GM18526 (cell line): ENCODE data around the gene SMIM9.
A peak's percentile ranks its signal among the peaks of the same experiment; 100 is the strongest.

Experiments
- POLR2A ChIP-seq: IDR thresholded peaks from 3 replicates; pipeline ENCODE4 v1.6.1; 2011; ENCODE audit not compliant: insufficient read length; ENCODE audit errors: extremely low read depth

SMIM9 gene

DNA sequence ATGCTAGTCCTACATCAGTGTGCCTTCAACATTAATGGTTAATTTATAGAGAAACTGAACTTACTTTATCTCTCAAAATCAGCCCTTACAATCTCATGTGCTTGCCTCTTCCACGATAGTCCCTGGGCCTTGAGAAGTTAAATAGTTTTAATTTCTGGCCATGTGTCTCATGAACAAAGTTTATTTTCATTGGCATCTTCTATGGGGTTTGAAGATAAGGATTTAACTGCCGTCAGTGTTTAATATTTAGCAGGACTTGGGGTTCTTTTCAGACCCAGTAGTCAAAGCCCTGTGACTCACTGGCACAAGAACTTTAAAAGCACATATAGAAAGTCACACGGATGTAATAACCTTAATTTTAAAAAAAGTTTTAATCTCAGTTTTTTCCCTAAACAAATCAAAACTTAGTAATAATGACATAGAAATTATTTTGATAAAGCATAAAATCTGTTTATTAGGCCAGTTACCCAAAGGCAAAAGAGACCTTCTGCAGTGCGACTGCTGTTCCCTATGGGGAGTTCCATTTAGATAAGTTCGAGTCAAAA lies 19.1 kb downstream of the SMIM9 start:
- no peak for TF ChIP-seq POLR2A

DNA sequence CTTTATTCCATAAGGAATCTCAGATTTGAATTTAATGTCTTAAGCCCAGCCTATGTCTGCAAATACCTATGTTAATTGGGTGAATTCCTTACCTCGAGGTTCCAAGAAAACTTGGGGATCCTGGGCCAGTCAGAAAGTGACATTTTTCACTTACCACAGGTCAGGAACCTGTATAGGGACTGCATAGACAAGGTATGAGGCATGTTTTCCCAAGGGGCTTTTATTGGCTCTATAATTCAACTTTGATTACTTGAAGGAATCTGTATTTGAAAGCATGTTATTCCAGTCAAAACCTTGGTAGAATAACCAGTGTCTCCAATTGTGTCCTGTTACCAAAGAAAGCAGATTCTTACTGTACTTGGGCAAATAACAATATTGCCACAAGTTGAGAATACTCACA lies 20.7 kb downstream of the SMIM9 start:
- no peak for TF ChIP-seq POLR2A

DNA sequence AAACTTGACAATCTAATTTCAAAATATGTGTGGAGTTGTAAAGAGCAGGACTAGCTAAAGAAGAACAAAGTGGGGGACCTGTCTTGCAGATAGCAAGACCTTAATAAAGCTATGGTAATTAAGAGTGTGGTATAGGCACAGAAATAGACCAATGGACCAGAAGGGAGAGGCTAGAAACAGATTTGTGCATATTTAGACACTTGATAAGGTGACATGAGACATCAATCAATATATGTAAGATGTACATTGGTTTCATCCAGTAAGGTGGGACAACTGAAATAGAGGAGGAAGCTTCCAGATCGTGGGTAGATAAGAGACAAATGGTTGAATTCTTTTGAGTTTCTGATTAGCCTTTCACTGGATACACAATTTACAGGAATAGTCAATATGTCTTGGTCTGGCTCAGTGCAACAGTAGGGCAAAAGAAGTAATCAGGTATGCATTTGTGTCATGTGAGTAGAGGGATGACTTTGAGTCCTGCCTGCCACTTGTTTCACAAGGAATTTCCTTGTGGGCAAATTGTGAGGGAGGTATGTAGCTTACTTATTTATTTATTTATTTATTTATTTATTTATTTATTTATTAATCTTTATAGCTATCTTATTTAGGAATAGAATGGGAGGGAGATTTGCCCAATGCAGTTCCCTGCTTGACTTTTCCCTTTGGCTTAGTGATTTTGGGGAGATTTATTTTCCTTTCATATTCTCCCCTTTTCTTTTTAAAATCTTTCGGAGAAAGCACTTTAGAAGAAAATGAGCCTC lies 21.9 kb downstream of the SMIM9 start:
- no peak for TF ChIP-seq POLR2A

DNA sequence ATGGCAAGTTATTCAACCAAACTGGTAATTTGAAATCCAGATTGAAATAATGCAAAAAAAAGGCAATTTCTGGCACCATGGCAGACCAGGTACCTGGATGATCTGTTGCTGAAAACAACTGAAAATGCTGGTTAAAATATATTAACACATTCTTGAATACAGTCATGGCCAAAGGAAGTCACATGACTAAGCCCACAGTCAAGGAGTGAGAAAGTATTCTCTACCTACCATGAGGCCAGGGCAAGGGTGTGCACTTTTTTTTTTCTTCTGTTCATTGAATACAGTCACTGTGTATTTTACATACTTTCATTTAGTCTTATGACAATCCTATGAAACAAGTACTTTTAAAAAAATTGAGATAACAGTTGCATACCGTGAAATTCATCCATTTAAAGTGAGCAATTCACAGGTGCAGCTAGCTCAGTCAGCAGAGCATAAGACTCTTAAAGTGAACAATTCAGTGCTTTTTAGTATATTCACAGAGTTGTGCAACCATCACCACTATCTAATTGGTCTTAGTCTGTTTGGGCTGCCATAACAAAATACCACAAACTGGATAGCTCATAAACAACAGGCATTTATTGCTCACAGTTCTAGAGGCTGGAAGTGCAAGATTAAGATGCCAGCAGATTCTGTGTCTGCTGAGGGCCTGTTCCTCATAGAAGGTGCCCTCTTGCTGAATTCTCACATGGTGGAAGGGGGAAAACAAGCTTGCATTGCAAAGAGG lies 24.4 kb downstream of the SMIM9 start:
- no peak for TF ChIP-seq POLR2A

DNA sequence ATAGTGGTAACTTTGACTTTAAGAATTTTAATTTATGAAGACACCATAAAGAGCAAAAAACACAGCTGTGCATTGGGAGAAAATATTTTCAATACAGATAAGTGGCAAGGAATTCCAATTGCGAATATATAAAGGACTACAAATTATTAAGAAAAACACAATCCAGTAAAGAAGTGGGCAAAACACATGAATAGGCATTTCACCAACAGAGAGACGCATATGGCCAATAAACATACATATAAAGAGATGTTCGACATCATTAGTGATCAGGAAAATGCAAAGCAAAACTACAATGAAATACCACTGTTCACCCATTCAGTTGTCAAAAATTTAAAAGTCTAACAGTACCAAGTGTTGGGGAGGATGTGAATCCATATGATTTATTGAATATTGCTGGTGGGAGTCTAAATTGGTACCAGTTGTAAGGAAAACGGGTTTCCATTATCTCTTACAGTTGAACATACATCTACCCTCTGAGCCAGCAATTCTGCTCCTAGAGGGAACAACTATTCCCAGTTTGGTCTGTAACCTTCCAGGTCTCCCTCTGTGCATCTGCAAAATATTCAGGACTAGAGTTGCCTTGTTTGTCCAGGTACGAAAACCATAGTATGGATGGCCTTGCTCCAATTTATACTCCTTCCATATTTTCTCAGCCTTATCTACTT lies 27.5 kb downstream of the SMIM9 start:
- TF ChIP-seq POLR2A: no peak

DNA sequence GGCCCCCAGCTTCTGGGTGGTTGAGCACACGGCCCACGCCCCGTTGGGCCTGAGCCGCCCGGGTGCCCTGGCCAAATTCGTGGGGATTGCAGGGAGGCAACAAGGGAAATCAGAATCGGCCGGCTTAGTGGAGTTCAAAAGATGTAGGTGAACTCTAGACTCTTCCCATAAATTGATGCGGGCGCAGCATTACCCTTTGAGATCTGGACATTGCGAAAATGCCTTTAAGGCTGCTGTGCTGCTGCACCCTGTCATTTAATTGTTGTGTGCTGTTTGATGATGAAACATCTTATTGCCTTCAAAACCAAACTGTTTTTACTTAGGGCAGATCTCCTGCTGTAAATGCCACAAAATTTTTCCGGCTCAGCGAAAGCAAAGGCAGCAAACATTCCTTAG lies 28.8 kb downstream of the SMIM9 start:
- TF ChIP-seq POLR2A: no peak

DNA sequence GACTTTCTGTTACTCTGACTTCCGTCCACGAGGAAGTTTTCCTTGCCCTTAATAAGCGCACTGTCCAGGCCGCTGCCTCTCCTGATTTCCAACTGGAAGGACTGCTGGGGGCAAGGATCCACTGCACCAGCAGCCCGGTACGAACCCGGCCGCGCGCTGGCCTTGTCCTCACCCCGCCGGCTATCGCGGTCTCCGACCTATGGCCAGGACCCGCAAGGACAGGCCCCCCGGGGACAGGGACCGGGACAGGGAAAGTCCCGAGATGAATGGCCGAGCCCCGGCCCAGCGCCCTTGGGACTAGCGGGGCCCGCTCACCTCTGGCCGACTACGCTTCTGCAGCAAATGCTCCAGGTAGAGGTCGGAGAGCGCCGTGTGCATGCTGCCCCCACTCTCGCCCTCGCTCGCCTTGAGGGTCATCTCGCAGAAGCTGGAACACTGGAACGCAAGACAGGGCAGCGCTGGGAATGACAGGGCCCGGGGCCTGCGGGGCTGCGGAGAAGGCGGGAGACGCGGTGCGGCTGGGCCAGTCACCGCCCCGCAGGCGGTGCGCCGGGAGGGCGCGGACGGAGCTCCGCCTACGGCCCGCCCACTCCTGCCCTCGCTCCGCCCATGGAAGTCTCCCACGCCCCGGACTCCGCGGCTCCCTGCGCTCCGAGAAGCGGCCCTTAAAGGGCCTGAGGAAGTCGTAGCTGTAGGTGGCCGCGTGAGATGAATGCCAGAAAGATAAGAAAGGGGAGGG lies 29.3 kb downstream of the SMIM9 start, which contains the start of gene MPP1:
MPP1 (minus strand) TSS at position 529 of the 739 bp plus-strand sequence; CDS start at position 417, 112 bp downstream.
- TF ChIP-seq POLR2A: peak; percentile 42

DNA sequence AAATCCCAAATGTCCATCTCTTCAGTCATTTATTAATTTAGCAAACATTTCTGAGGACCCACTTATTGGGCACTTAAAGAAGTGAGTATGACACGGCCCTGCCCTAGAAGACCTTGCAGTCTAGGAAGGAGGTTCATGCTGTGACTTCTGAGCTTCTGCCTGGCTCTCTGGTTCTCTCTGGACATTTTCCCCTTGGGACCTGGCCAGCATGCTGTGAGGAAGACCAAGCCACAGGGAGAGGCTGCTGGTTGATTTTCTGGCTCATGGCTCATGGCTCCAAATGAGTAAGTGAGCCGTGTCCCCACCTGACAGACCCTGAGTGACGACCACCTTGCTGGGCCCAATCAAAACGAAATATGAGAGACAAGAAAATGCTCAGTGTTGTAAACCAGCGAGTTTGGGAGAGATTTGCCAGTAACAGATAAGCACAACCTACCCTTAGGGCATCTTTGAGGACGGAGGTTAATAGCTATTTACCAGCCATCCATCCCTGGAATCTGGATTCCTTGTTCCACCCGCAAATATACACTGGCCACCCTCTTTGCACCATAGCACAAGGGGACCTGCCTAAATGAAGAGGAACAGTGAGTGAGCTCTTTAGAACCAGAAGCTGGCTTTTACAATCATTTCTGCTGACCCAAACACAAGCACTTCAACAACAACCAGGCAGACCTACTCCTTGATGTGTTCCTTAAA lies 30.1 kb downstream of the SMIM9 start:
- TF ChIP-seq POLR2A: no peak

DNA sequence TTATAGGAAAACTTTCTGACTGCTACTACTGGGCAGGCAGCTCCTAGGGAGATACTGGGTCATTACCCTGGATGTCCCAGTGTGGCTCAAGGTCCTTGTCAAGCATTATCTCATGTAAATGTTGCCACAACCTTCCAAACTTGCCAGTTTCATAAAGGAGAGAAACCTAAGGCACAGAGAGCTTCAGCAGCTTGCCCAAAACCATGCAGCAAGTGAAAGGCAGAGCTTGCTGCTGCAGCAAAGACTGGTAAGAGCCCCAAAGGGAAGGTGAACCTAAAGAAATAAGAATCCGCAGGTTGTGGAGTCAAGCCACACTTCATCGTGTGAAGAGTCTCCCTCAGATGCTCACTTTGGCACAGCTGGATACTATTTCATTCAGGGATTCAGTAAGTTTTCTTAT lies 31.5 kb downstream of the SMIM9 start:
- TF ChIP-seq POLR2A: no peak

DNA sequence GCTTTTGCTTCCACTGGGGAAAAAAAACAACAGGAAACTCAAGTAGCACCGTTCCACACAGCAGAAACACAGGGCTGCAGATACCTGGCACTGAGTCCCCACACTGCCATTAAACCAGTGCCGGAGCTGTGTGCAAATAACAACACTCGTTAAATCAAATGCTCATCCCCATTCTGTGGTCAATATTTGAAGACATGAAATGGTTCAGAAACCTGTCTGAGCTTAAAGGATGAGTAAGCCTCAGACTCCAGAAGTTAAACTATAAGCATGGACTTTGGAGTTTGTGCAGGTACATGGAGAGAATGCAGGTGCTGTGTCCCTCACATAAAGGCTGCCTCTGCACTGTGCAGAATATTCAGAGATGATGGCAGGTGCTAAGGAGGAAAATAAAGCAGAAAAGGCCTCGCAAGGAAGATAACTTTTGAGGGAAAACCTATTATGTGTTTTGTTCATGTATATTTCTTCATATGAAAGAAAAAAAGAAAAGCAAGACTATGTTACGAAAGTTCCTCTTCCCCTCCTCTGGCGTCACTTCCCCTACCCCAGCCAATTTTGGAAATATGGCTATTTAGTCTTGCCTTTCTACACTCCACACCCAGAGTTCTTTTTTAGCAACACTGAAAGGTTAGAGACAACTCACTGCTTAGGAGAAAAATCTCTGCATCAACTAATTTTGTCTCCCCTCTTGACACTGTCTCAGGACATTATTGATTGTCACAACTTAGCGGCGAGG lies 33.8 kb downstream of the SMIM9 start:
- TF ChIP-seq POLR2A: no peak

DNA sequence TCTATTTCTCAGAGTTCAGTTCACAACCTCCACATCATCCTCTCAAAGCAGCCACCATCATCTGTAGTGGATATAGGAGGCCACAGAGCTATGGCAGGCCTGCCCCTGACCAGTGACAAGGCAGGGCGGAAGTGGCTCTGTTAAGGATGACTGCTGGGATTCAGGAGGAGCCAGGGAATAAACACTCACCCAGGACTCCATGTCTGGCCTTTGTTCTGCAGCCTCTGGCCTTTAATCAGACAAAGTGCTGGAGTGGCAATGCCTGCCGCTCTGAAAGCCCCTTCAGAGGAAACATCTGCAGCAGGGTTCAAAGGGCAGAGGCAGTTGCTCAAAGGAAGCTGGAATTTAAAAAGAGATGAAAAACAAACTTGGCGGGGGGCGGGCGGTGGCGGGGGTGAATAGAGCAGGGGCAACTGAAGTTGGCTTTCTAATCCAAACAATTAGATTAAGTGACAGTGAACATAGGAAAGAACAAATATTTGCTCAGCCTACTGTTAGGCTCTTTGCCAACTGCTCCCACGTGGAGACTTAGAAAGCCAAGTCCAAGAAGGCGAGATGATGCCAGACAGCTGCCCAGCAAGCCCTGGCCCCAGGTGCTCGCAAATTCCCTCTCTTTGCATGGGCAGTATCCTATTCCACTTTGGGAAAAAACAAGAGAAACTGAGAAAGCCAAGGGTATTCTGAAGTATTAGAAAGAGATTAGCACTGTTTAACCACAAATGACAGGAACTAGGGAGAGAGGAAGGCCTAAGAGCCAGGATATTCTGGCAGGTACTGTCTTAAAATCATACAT lies 34.7 kb downstream of the SMIM9 start:
- no peak for TF ChIP-seq POLR2A

DNA sequence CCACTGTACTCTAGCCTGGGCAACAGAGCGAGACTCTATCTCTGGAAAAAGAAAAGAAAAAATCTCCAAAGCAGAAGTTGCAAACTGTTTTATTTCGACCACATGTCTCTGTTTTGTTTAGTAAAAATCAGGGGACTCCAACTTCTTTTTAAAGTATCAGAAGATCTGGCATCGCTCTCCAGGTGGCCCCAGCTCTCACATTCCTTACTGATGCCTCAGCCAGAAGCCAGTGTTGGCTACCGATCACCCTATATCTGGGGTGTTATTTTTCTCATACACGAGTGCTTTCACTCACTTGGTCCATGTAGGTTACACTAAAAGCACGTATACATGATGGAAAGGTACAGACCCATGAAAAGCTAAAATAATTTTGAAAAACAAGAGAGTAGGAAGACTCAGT lies 37.5 kb downstream of the SMIM9 start:
- TF ChIP-seq POLR2A: no peak

DNA sequence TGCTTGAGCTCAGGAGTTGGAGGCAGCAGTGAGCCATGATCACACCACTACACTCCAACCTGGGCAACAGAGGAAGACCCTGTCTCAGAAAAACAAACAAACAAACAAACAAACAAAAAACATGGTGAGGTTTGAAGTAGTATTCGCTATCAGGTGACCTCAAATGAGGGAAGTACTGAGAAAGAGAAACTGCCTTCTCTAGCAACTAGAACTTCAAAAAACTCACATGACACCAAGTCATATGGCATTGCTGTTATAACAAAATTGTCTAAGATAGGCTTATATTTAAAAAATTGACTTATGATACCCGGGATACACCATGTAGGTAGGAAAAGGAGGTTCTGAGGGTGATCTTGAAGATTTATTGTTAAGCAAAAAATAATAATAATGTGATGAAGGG lies 39.4 kb downstream of the SMIM9 start:
- no peak for TF ChIP-seq POLR2A
